ENCODE data around the gene CLPX.
"Not testable (repeated sequence)": the region's sequence is repeated elsewhere in the genome, so short reads cannot be mapped to it uniquely, and the experiment has no call there.

CLPX gene

DNA sequence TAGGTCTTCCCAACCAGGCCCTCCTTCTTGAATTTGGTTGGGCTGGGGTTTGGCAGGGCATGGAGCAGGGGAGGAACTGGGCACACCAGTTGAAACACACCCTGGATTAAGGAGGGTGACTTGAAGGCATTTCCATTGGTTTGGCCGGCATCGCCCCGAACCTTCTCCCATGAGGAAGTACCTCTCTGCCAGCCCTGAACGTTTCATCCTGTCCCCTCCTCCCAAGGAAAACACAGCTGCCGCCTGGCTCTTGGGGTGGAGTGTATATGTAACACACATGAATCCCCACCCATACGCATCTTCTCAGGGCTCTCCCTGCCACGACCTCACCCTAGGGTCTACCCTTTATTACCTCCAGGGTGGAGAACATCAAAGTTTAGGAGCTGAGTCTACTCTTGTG is 84.7 kb downstream of the CLPX start:
- DNase-seq: no peak

DNA sequence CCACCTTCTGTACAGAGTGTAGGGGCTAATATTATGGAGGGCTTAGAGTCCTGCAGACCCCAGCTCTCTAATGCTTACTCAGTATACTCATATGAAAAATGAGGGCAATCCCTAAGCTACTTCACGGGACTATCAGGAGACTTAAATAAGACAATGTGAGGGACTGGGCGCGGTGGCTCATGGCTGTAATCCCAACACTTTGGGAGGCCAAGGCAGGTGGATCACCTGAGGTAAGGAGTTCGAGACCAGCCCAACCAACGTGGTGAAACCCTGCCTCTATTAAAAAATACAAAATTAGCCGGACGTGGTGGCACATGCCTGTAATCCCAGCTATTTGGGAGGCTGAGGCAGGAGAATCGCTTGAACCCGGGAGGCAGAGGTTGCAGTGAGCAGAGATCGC is 85.3 kb downstream of the CLPX start:
- DNase-seq: not testable (repeated sequence)

DNA sequence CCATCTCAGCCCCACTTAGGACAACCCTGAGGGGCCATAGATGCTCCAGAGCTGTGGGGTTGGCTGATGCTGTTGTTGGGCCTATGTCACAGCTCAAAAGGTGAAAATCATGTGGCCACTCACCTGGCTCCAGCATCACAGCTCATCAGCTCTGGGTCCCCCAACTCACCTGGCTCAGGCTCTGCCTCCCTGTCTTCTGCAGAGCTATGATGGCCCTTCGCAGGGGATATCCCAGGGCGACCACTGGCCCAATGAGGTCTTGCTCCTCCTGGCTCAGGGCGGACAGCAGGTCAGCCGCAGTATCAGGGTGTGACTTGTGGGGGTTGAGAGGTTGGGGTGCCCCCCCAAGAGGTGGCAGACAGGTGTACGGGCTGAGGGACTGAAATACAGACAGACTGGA is 85.8 kb downstream of the CLPX start:
- DNase-seq: no peak
